WTC11 (cell line): ENCODE measurements around the gene ARCN1. TPM values are rescaled to one million over a fixed set of nuclear protein-coding genes. Genes with fewer than 3 reads are reported as not detected.
A peak's percentile ranks its signal among the peaks of the same experiment; 100 is the strongest.
"Not testable (repeated sequence)": the region's sequence is repeated elsewhere in the genome, so short reads cannot be mapped to it uniquely, and the experiment has no call there.

Source experiments
- ATAC-seq: fragments of 200-7000 bp; cut with Tn5 transposase; 2 replicates; pipeline ENCODE4 v1.10.0; 2021; ENCODE audit warnings: mild to moderate bottlenecking, moderate library complexity
- CTCF ChIA-PET: fragments of 300-600 bp; sonication (Branson Sonifier 250); formaldehyde crosslinking; loops from one replicate; lab custom pipeline; 2021; ENCODE audit warnings: antibody characterized with exemption; lab: Charles Lee
- POLR2A ChIA-PET: fragments of 350-600 bp; sonication (Branson Sonifier 250); formaldehyde crosslinking; loops from one replicate; lab custom pipeline; 2021; ENCODE audit warnings: antibody characterized with exemption; lab: Charles Lee
- DNase-seq: peaks from one replicate; pipeline ENCODE4 v3.0.0; 2021; ENCODE audit warnings: low spot score
- H3K27ac Mint-ChIP-seq: 2 replicates; pipeline ENCODE4 v1.8.0; 2021; ENCODE audit warnings: mixed read lengths
- H3K27me3 Mint-ChIP-seq: 2 replicates; pipeline ENCODE4 v1.8.0; 2021; ENCODE audit warnings: low read depth, mild to moderate bottlenecking, moderate library complexity, mixed read lengths
- H3K36me3 Mint-ChIP-seq: 2 replicates; pipeline ENCODE4 v1.8.0; 2021; ENCODE audit warnings: mixed read lengths
- H3K4me1 Mint-ChIP-seq: 2 replicates; pipeline ENCODE4 v1.8.0; 2022; ENCODE audit warnings: mixed read lengths
- H3K4me3 Mint-ChIP-seq: 2 replicates; pipeline ENCODE4 v1.8.0; 2021; ENCODE audit warnings: mild to moderate bottlenecking, moderate library complexity, mixed read lengths
- H3K9me3 Mint-ChIP-seq: 2 replicates; pipeline ENCODE4 v1.8.0; 2021; ENCODE audit warnings: mixed read lengths
- ATF1 ChIP-seq: sonication (generic); formaldehyde crosslinking; IDR thresholded peaks from 2 replicates; pipeline ENCODE4 v1.8.1; 2023; ENCODE audit warnings: mild to moderate bottlenecking, moderate library complexity, missing genetic modification reagents
- ATF2 ChIP-seq: sonication (generic); formaldehyde crosslinking; IDR thresholded peaks from 2 replicates; pipeline ENCODE4 v1.8.1; 2022; ENCODE audit warnings: low read depth, missing genetic modification reagents, borderline replicate concordance
- EMX1 ChIP-seq: fragments of 250-450 bp; sonication (Bioruptor Pico); IDR thresholded peaks from 2 replicates; pipeline ENCODE4 v1.8.0; 2021; ENCODE audit warnings: mild to moderate bottlenecking
- FOXJ3 ChIP-seq: sonication (generic); formaldehyde crosslinking; IDR thresholded peaks from 2 replicates; pipeline ENCODE4 v1.9.0; 2021; ENCODE audit warnings: missing genetic modification reagents, mild to moderate bottlenecking, borderline replicate concordance
- FOXP1 ChIP-seq: sonication (generic); formaldehyde crosslinking; IDR thresholded peaks from 2 replicates; pipeline ENCODE4 v1.8.0; 2022; ENCODE audit warnings: missing genetic modification reagents, mild to moderate bottlenecking, moderate library complexity, borderline replicate concordance
- FOXP4 ChIP-seq: sonication (generic); formaldehyde crosslinking; IDR thresholded peaks from 2 replicates; pipeline ENCODE4 v1.8.0; 2022; ENCODE audit warnings: mild to moderate bottlenecking, missing genetic modification reagents
- GRHL2 ChIP-seq: fragments of 250-450 bp; sonication (Bioruptor Pico); IDR thresholded peaks from 2 replicates; pipeline ENCODE4 v1.8.0; 2022; ENCODE audit warnings: mild to moderate bottlenecking, moderate library complexity; ENCODE audit not compliant: insufficient replicate concordance, severe bottlenecking
- GTF2I ChIP-seq: fragments of 250-450 bp; sonication (Bioruptor Pico); conservative IDR thresholded peaks from 2 replicates; pipeline ENCODE4 v1.4.0; 2021; ENCODE audit warnings: mild to moderate bottlenecking
- JAZF1 ChIP-seq: fragments of 250-450 bp; sonication (Bioruptor Pico); IDR thresholded peaks from 2 replicates; pipeline ENCODE4 v1.9.0; 2021; ENCODE audit warnings: moderate library complexity, mild to moderate bottlenecking, inconsistent platforms
- KAT7 ChIP-seq: sonication (generic); formaldehyde crosslinking; IDR thresholded peaks from 2 replicates; pipeline ENCODE4 v1.8.1; 2023; ENCODE audit warnings: missing genetic modification reagents, mild to moderate bottlenecking, borderline replicate concordance
- MYBL2 ChIP-seq: sonication (generic); formaldehyde crosslinking; IDR thresholded peaks from 2 replicates; pipeline ENCODE4 v1.8.1; 2023; ENCODE audit warnings: mild to moderate bottlenecking, moderate library complexity, missing genetic modification reagents
- NFYB ChIP-seq: sonication (generic); formaldehyde crosslinking; conservative IDR thresholded peaks from 2 replicates; pipeline ENCODE4 v1.8.0; 2022; ENCODE audit warnings: low read depth, missing genetic modification reagents
- NR1H2 ChIP-seq: sonication (generic); formaldehyde crosslinking; IDR thresholded peaks from 2 replicates; pipeline ENCODE4 v1.9.0; 2021; ENCODE audit warnings: mild to moderate bottlenecking, moderate library complexity, missing genetic modification reagents
- PREB ChIP-seq: sonication (generic); formaldehyde crosslinking; IDR thresholded peaks from 2 replicates; pipeline ENCODE4 v1.8.1; 2022; ENCODE audit warnings: mild to moderate bottlenecking, missing genetic modification reagents, moderate library complexity, borderline replicate concordance
- SOX15 ChIP-seq: fragments of 250-450 bp; sonication (Bioruptor Pico); IDR thresholded peaks from 2 replicates; pipeline ENCODE4 v1.9.0; 2021; ENCODE audit warnings: mild to moderate bottlenecking
- SP1 ChIP-seq: sonication (generic); formaldehyde crosslinking; conservative IDR thresholded peaks from 2 replicates; pipeline ENCODE4 v1.8.1; 2022; ENCODE audit warnings: missing genetic modification reagents
- TCF7 ChIP-seq: sonication (generic); formaldehyde crosslinking; IDR thresholded peaks from 2 replicates; pipeline ENCODE4 v1.8.0; 2022; ENCODE audit warnings: mild to moderate bottlenecking, low read depth, missing genetic modification reagents, moderate library complexity
- TEAD1 ChIP-seq: sonication (generic); formaldehyde crosslinking; IDR thresholded peaks from 2 replicates; pipeline ENCODE4 v1.8.0; 2022; ENCODE audit warnings: mild to moderate bottlenecking, missing genetic modification reagents
- TEAD4 ChIP-seq: sonication (generic); formaldehyde crosslinking; IDR thresholded peaks from 2 replicates; pipeline ENCODE4 v1.8.0; 2022; ENCODE audit warnings: mild to moderate bottlenecking, missing genetic modification reagents
- ZNF317 ChIP-seq: sonication (generic); formaldehyde crosslinking; IDR thresholded peaks from 2 replicates; pipeline ENCODE4 v1.8.1; 2023; ENCODE audit warnings: low read depth, mild to moderate bottlenecking, moderate library complexity, missing genetic modification reagents, borderline replicate concordance
- total RNA-seq: library from RNA; stranded (reverse); gene quantifications from 3 replicates; pipeline ENCODE4 v1.2.3, GENCODE V29; 2021
- TF ChIP-seq, protein P1 (sequence below): fragments of 200-600 bp; IDR thresholded peaks from 2 replicates; pipeline ENCODE4 v1.8.0; 2022; ENCODE audit warnings: antibody characterized with exemption
- TF ChIP-seq, protein P2 (sequence below): sonication (generic); formaldehyde crosslinking; IDR thresholded peaks from 2 replicates; pipeline ENCODE4 v1.8.1; 2022; ENCODE audit warnings: low read depth, mild to moderate bottlenecking, moderate library complexity, missing genetic modification reagents, borderline replicate concordance

The ARCN1 gene
- total RNA-seq, 1 experiment from 2014 or later, result 154 TPM

DNA sequence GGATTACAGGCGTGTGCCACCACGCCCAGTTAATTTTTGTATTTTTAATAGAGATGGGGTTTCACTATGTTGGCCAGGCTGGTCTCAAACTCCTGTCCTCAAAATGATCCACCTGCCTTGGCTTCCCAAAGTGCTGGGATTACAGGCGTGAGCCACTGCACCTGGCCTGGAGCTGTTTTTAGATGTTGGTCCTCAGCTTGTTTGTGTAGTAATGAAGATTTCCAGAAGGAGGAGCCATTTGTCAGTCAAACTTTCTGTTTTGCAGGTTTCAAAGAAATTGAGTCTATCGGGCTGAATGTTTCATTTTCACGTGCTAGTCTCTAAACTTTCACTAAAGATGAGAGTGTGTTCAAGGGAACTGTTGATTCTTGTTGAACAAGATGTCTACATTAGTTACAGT is 22.8 kb downstream of the ARCN1 start:
- peak; percentile 53 for ATAC-seq
- H3K4me1 Mint-ChIP-seq, DNase-seq, H3K27me3 Mint-ChIP-seq, H3K27ac Mint-ChIP-seq, H3K4me3 Mint-ChIP-seq, H3K9me3 Mint-ChIP-seq: not testable (repeated sequence)
- ChIA-PET POLR2A (interaction anchor here (1.0 kb wide), 1 partner anchor 40 kb away, joined by 4 read pairs; no protein-coding TSS in a partner anchor), CTCF (interaction anchor here (0.6 to 3.4 kb wide), 19 partner anchors 15 to 546 kb away, joined by 3 to 110 read pairs (median 4); partner anchors contain the start of genes PHLDB1 and TREH)
- TF ChIP-seq, protein P1, sequence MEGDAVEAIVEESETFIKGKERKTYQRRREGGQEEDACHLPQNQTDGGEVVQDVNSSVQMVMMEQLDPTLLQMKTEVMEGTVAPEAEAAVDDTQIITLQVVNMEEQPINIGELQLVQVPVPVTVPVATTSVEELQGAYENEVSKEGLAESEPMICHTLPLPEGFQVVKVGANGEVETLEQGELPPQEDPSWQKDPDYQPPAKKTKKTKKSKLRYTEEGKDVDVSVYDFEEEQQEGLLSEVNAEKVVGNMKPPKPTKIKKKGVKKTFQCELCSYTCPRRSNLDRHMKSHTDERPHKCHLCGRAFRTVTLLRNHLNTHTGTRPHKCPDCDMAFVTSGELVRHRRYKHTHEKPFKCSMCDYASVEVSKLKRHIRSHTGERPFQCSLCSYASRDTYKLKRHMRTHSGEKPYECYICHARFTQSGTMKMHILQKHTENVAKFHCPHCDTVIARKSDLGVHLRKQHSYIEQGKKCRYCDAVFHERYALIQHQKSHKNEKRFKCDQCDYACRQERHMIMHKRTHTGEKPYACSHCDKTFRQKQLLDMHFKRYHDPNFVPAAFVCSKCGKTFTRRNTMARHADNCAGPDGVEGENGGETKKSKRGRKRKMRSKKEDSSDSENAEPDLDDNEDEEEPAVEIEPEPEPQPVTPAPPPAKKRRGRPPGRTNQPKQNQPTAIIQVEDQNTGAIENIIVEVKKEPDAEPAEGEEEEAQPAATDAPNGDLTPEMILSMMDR, result 0 out of 2 replicates have a peak, but pooled peaks have one; percentile 21
- H3K36me3 Mint-ChIP-seq, result peaks cover 71% of the 10 kb centered on the region

DNA sequence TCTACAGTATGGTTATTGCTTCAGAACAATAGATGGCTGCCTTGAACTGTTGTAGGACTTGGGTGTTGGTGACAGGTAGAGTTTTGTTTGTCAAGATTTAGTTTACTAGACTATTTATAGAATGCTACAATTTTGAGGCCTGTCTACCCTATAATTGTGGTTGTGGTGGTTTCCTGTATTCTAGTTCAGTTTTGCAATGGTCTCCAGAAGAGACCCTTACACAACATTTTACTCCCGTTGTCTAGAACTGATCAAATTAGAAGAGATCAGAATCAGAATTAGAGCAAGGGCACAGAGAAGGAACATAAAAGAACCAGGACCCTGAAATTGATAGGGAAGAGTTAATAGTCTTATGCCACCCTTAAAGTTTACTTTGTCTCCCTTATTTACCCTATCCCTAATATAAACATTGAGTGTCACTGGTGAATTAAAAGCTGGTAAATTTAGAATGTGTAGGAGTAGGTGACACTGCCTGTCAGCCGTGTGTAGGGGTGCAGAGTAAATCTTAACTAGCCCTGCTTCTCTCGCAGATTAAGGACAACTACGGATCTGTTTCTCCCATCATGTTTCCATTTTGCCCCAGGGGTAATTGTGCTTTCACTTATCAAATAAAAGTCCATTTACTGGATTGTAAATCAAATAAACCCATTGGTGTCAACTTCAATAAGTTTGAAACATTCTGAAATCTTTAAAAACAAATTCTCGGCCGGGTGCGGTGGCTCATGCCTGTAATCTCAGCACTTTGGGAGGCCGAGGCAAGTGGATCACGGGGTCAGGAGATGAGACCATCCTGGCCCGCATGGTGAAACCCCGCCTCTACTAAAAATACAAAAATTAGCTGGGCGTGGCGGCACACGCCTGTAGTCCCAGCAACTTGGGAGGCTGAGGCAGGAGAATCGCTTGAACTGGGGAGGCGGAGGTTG is 24.3 kb downstream of the ARCN1 start:
- CTCF ChIA-PET, result interaction anchor here (3.0 to 3.4 kb wide), 2 partner anchors 13 to 39 kb away, joined by 39 to 110 read pairs; partner anchors contain the start of gene PHLDB1
- DNase-seq (no peak), ATAC-seq (no peak)
- TF ChIP-seq, protein P2, sequence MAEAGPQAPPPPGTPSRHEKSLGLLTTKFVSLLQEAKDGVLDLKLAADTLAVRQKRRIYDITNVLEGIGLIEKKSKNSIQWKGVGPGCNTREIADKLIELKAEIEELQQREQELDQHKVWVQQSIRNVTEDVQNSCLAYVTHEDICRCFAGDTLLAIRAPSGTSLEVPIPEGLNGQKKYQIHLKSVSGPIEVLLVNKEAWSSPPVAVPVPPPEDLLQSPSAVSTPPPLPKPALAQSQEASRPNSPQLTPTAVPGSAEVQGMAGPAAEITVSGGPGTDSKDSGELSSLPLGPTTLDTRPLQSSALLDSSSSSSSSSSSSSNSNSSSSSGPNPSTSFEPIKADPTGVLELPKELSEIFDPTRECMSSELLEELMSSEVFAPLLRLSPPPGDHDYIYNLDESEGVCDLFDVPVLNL (CRISPR knock-in tag), result no peak
- TF ChIP-seq JAZF1 (CRISPR knock-in tag), result no peak
- no peak for TF ChIP-seq NFYB (CRISPR knock-in tag)
- TF ChIP-seq TCF7 (CRISPR knock-in tag), result no peak
- no peak for TF ChIP-seq ATF1
- no peak for TF ChIP-seq TEAD1 (CRISPR knock-in tag)
- TF ChIP-seq TEAD4 (CRISPR knock-in tag), result no peak
- no peaks in the 10 kb centered on the region; the same call in 1 of the 2 replicates for H3K27me3 Mint-ChIP-seq
- no peaks in the 10 kb centered on the region for H3K4me1 Mint-ChIP-seq
- no peaks in the 10 kb centered on the region for H3K9me3 Mint-ChIP-seq
- no peak overlapping the region for H3K27ac Mint-ChIP-seq
- peaks cover 67% of the 10 kb centered on the region for H3K36me3 Mint-ChIP-seq
- POLR2A ChIA-PET, result no interaction called here
- no peak overlapping the region for H3K4me3 Mint-ChIP-seq

- Mint-ChIP-seq H3K4me3 (no peak overlapping the region), H3K36me3 (peaks cover 76% of the 10 kb centered on the region), H3K4me1 (no peaks in the 10 kb centered on the region), H3K27me3 (no peaks in the 10 kb centered on the region; the same call in 1 of the 2 replicates), H3K27ac (no peak overlapping the region), H3K9me3 (no peaks in the 10 kb centered on the region)
- ChIA-PET CTCF (interaction anchor here (0.7 kb wide), 1 partner anchor 15 kb away, joined by 4 read pairs; no protein-coding TSS in a partner anchor), POLR2A (no interaction called here)
- ATAC-seq, result no peak
- DNase-seq, result no peak
- TF ChIP-seq NFYB (CRISPR knock-in tag) (no peak), GRHL2 (CRISPR knock-in tag) (no peak), EMX1 (CRISPR knock-in tag) (no peak), NR1H2 (CRISPR knock-in tag) (no peak), PREB (CRISPR knock-in tag) (no peak), ATF2 (CRISPR knock-in tag) (no peak), TCF7 (CRISPR knock-in tag) (no peak), MYBL2 (CRISPR knock-in tag) (no peak), KAT7 (CRISPR knock-in tag) (no peak), FOXP4 (CRISPR knock-in tag) (no peak), ZNF317 (CRISPR knock-in tag) (no peak), GTF2I (CRISPR knock-in tag) (no peak), FOXJ3 (CRISPR knock-in tag) (no peak), SOX15 (CRISPR knock-in tag) (no peak), FOXP1 (no peak), SP1 (CRISPR knock-in tag) (no peak)
Measured at GRCh38 chr11:118597556-118597955, 25.3 kb downstream of the ARCN1 start.
